Choroid plexus epithelial cell (primary cell): ENCODE results near the gene ZBED2.

Experiments
- DNase-seq: peaks from one replicate; pipeline ENCODE4 v3.0.0-alpha.2; 2010; ENCODE audit warnings: low read depth
- H3K4me3 ChIP-seq: 2 replicates; pipeline ENCODE4 v1.5.1; 2011; ENCODE audit warnings: low read depth, mild to moderate bottlenecking, control low read depth, low read length, moderate library complexity
- CTCF ChIP-seq: conservative IDR thresholded peaks from 2 replicates; pipeline ENCODE4 v1.5.1; 2011; ENCODE audit warnings: low read depth, mild to moderate bottlenecking, control low read depth, inconsistent platforms, low read length, moderate library complexity

The ZBED2 gene

GRCh38 chr3:111610612-111611054 is 15.5 kb upstream of the ZBED2 start:
- no peak for DNase-seq

DNA sequence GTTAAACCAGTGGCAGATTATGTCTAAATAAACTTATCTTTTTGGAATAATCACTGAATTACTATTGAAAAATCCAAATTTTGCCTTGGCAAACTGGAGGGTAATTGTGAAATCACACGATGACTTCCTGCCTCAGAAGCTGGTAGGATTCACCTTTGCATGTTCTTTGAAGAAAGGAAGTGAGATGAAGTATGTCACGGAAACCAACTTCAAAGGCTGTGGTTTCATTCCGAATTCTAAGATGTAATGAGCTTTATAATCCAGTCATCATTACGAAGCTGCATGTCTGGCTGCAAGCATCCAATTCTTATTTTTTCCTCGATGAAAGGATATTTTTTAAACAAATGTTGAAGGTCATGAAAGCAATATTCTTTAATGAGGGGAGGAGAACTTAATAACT is 15.0 kb upstream of the ZBED2 start:
- no peak overlapping the region for H3K4me3 ChIP-seq
- TF ChIP-seq CTCF = no peak
- DNase-seq = no peak

More at GRCh38 chr3:111610612-111611054, 15.5 kb upstream of the ZBED2 start:
- no peak for TF ChIP-seq CTCF
- no peak overlapping the region for H3K4me3 ChIP-seq

- no peak overlapping the region for H3K4me3 ChIP-seq
- TF ChIP-seq CTCF = no peak
- DNase-seq = no peak
These were observed 14.6 kb upstream of the ZBED2 start for GRCh38 chr3:111609700-111610099.

DNA sequence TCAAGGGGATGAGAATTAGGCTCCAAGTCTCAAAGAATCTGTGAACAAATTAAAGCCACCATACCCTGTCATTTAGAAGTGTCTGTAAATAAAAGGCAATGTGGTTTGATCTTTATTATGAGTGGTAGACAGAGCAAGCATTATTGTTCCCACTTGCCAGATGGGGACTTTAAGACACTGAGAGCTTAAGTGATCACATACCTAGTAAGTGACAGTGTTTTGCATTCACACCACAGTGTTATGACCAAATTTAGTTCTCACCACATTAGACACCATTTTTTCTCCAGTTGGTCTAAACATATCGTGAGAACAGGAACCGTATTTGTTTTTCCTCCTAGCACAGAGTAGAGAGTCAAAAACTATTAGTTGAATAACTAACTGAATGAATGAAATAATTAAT is 13.2 kb upstream of the ZBED2 start:
- no peak for DNase-seq
- no peak for TF ChIP-seq CTCF
- no peak overlapping the region for H3K4me3 ChIP-seq

- DNase-seq = no peak
- no peak overlapping the region for H3K4me3 ChIP-seq
- no peak for TF ChIP-seq CTCF
These were observed 12.2 kb upstream of the ZBED2 start for GRCh38 chr3:111607240-111607920.

- DNase-seq = no peak
- no peak overlapping the region for H3K4me3 ChIP-seq
- no peak for TF ChIP-seq CTCF
These were observed 10.3 kb upstream of the ZBED2 start for GRCh38 chr3:111605493-111605892.

DNA sequence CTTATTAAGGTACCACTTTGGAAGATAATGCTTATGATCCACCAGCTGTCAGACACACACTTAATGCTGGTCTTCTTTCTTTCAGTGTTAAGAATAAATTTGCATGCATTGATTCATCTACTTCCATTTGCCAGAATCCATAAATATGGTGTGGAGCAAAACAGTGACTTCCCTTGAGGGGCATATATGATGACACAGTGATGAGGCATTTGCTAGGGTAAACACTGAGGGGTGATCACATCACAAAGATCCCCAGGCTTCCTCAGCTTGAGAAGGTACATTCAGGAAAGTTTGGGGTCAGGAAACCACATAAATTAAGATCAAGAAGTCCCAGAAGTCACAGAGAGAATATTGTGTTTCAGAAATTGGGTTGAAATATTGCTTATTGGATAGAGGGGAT is 9.9 kb upstream of the ZBED2 start:
- no peak for DNase-seq
- TF ChIP-seq CTCF = no peak
- no peak overlapping the region for H3K4me3 ChIP-seq
